A549 (cell line): ENCODE data around the gene ATAD2B. TPM values are rescaled to one million over a fixed set of nuclear protein-coding genes. Genes with fewer than 3 reads are reported as not detected.

Source experiments
- ATAC-seq, 2 experiments: fragments of 200-7000 bp in 1 of 2; fragments of >200 bp in 1 of 2; cut with Nextera tagmentation in 1 of 2; cut with Tn5 transposase in 1 of 2; 3 replicates each; pipeline versions ENCODE4 v1.8.0 to v1.9.1; 2018 to 2020; ENCODE audit warnings: mild to moderate bottlenecking in 1 of 2, moderate library complexity in 1 of 2
- CTCF ChIA-PET: fragments of 300-600 bp; sonication (Branson Sonifier 250); formaldehyde crosslinking; extraction: SDS; loops from one replicate; lab custom pipeline; 2021; ENCODE audit warnings: antibody characterized with exemption, inconsistent platforms; lab: Yijun Ruan, JAX
- POLR2A ChIA-PET: fragments of 350-600 bp; formaldehyde crosslinking; extraction: SDS; loops from one replicate; lab custom pipeline; 2021; ENCODE audit warnings: antibody characterized with exemption, inconsistent platforms; lab: Yijun Ruan, JAX
- DNase-seq, 2 experiments: peaks; one replicate each; pipeline versions ENCODE4 v3.0.0 to v3.0.0-alpha.2; 2011 to 2016; ENCODE audit warnings: low read depth in 1 of 2, low spot score in 1 of 2
- FAIRE-seq: peaks from 2 replicates; lab custom pipeline; 2011; peaks lifted over from hg19 to GRCh38; lab: Jason Lieb, UNC
- H3K27ac ChIP-seq, 2 experiments: fragments of >200 bp; sonication (Bioruptor Twin); formaldehyde crosslinking; 3 replicates each; pipeline ENCODE4 v1.5.1; 2016 to 2017
- H3K4me1 ChIP-seq: fragments of >200 bp; sonication (Bioruptor Twin); formaldehyde crosslinking; 3 replicates; pipeline ENCODE4 v1.6.1; 2016
- H3K4me2 ChIP-seq: fragments of >200 bp; sonication (Bioruptor Twin); formaldehyde crosslinking; 3 replicates; pipeline ENCODE4 v1.6.1; 2016
- H3K4me3 ChIP-seq: fragments of >200 bp; sonication (Bioruptor Twin); formaldehyde crosslinking; 3 replicates; pipeline ENCODE4 v1.5.1; 2016
- H3K9me3 ChIP-seq: fragments of >200 bp; sonication (Bioruptor Twin); formaldehyde crosslinking; 3 replicates; pipeline ENCODE4 v1.6.1; 2016
- CBX2 ChIP-seq: fragments of 200-600 bp; sonication (generic); IDR thresholded peaks from 2 replicates; pipeline ENCODE4 v1.6.1; 2016; ENCODE audit warnings: low read depth, mild to moderate bottlenecking, borderline replicate concordance
- CEBPB ChIP-seq, 2 experiments: fragments of >200 bp in 1 of 2; sonication (Bioruptor Twin) in 1 of 2; formaldehyde crosslinking in 1 of 2; IDR thresholded peaks; 2 replicates each; pipeline ENCODE4 v1.6.1; 2012 to 2016
- CHD2 ChIP-seq: fragments of 150-350 bp; IDR thresholded peaks from 2 replicates; pipeline ENCODE4 v1.6.1; 2014; ENCODE audit warnings: low read length; ENCODE audit not compliant: partially characterized antibody
- EHMT2 ChIP-seq: fragments of 200-600 bp; sonication (generic); IDR thresholded peaks from 2 replicates; pipeline ENCODE4 v1.6.1; 2016; ENCODE audit warnings: antibody characterized with exemption, low read depth, mild to moderate bottlenecking, moderate library complexity
- EP300 ChIP-seq, 2 experiments: fragments of >200 bp; sonication (Bioruptor Twin); formaldehyde crosslinking; IDR thresholded peaks; 2 replicates in 1 of 2; 3 replicates in 1 of 2; pipeline ENCODE4 v1.6.1; 2016 to 2017
- FOSB ChIP-seq: fragments of 250-450 bp; sonication (Bioruptor Pico); IDR thresholded peaks from 2 replicates; pipeline ENCODE4 v1.5.0; 2020; ENCODE audit warnings: mild to moderate bottlenecking, moderate library complexity
- FOSL2 ChIP-seq, 2 experiments: fragments of 450-650 bp in 1 of 2; fragments of >200 bp in 1 of 2; sonication (Bioruptor Twin) in 1 of 2; formaldehyde crosslinking; IDR thresholded peaks; 2 replicates each; pipeline versions ENCODE4 v1.5.0 to v1.6.1; 2016 to 2020; ENCODE audit warnings: mild to moderate bottlenecking in 1 of 2, moderate library complexity in 1 of 2
- FOXS1 ChIP-seq: fragments of 250-450 bp; sonication (Bioruptor Pico); IDR thresholded peaks from 2 replicates; pipeline ENCODE4 v1.5.0; 2020; ENCODE audit warnings: mild to moderate bottlenecking, moderate library complexity
- GATA3 ChIP-seq: IDR thresholded peaks from 2 replicates; pipeline ENCODE4 v1.6.1; 2012; ENCODE audit warnings: borderline replicate concordance
- HOXA7 ChIP-seq: fragments of 250-450 bp; sonication (Bioruptor Pico); IDR thresholded peaks from 2 replicates; pipeline ENCODE4 v1.5.0; 2020; ENCODE audit warnings: mild to moderate bottlenecking, moderate library complexity
- HOXB13 ChIP-seq: fragments of 250-450 bp; sonication (Bioruptor Pico); IDR thresholded peaks from 2 replicates; pipeline ENCODE4 v1.5.0; 2020; ENCODE audit warnings: low read depth, mild to moderate bottlenecking, moderate library complexity
- HOXB5 ChIP-seq: fragments of 250-450 bp; sonication (Bioruptor Pico); IDR thresholded peaks from 2 replicates; pipeline ENCODE4 v1.5.0; 2020; ENCODE audit warnings: mild to moderate bottlenecking, moderate library complexity
- MAFK ChIP-seq: fragments of 450-650 bp; IDR thresholded peaks from 2 replicates; pipeline ENCODE4 v1.6.1; 2014; ENCODE audit not compliant: partially characterized antibody
- MAZ ChIP-seq: fragments of 150-350 bp; IDR thresholded peaks from 2 replicates; pipeline ENCODE4 v1.6.1; 2014; ENCODE audit warnings: antibody characterized with exemption, low read depth, low read length, borderline replicate concordance
- NFE2L2 ChIP-seq: fragments of 150-350 bp; conservative IDR thresholded peaks from 2 replicates; pipeline ENCODE4 v1.6.1; 2014; ENCODE audit warnings: low read length
- NPAS2 ChIP-seq: fragments of 250-450 bp; sonication (Bioruptor Pico); IDR thresholded peaks from 2 replicates; pipeline ENCODE4 v1.8.0; 2022; ENCODE audit warnings: mild to moderate bottlenecking, moderate library complexity, borderline replicate concordance
- POLR2A ChIP-seq: IDR thresholded peaks from 2 replicates; pipeline ENCODE4 v1.6.1; 2012; ENCODE audit warnings: mild to moderate bottlenecking, low read length
- SMC3 ChIP-seq: fragments of >200 bp; sonication (Bioruptor Twin); formaldehyde crosslinking; IDR thresholded peaks from 3 replicates; pipeline ENCODE4 v1.6.1; 2018; ENCODE audit warnings: inconsistent platforms
- ZFP36 ChIP-seq: fragments of 450-650 bp; IDR thresholded peaks from 2 replicates; pipeline ENCODE4 v1.6.1; 2014; ENCODE audit warnings: borderline replicate concordance; ENCODE audit not compliant: partially characterized antibody
- WGBS: methylation state at CpG from one replicate; pipeline ENCODE4 v1.1.6; 2017; ENCODE audit errors: missing lambda C conversion rate; 5-methylcytosine and 5-hydroxymethylcytosine counted together
- polyA plus RNA-seq, 4 experiments: library from polyadenylated mRNA; depleted of rRNA in 3 of 4; stranded (reverse); fragments of >200 nt; fragmentation: RNase III in 1 of 4; extraction: RNeasy Plus Mini Kit Qiagen cat#74134 plus additional on column Dnase treatment in 1 of 4; gene quantifications; 2 replicates in 3 of 4; 3 replicates in 1 of 4; pipeline ENCODE4 v1.2.3, GENCODE V29; 2011 to 2017
- TF ChIP-seq, protein P1 (sequence below): fragments of 450-650 bp; IDR thresholded peaks from 2 replicates; pipeline ENCODE4 v1.6.1; 2014; ENCODE audit warnings: antibody characterized with exemption
- TF ChIP-seq, protein P2 (sequence below): fragments of 200-600 bp; sonication (generic); IDR thresholded peaks from 2 replicates; pipeline ENCODE4 v1.6.1; 2016; ENCODE audit warnings: antibody characterized with exemption, mild to moderate bottlenecking, moderate library complexity
- TF ChIP-seq, protein P3 (sequence below): fragments of >200 bp; sonication (Bioruptor Twin); formaldehyde crosslinking; IDR thresholded peaks from 3 replicates; pipeline ENCODE4 v1.6.1; 2016

ATAD2B gene
- polyA plus RNA-seq, 2 of the 4 experiments (the other 2 are of a cell fraction): 5.4 to 13.1 TPM

DNA sequence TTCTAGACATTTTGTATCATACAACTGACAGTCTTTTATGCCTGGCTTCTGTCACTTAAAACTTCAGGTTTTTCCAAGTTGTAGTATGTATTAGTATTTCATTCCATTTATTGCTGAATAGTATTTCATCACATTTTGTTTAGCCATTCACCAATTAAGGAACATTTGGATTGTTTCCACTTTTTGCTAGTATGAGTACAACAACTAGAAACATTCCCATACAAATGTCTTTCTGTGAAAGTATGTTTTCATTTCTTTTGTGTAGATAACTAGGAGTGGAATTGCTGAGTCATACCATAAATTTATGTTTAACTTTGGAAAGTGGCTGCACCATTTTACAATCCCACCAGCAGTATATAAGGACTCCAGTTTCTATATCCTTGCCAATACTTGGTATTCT, 135.9 kb downstream of the ATAD2B start:
- Histone ChIP-seq H3K27ac (peak overlapping the region; percentile 66 to 80), H3K9me3 (no peaks in the 10 kb centered on the region), H3K4me2 (peak overlapping the region; percentile 56), H3K4me1 (peaks cover 29% of the 10 kb centered on the region), H3K4me3 (no peak overlapping the region)
- POLR2A ChIA-PET: no interaction called here
- FAIRE-seq (peak; percentile 32), DNase-seq (peak in 1 of 2 experiments; percentile 33), ATAC-seq (peak in 1 of 2 experiments; percentile 44; a peak in 2 of 6 replicates)
- CTCF ChIA-PET: no interaction called here
- no peak for TF ChIP-seq ZFP36
- TF ChIP-seq, protein P1, sequence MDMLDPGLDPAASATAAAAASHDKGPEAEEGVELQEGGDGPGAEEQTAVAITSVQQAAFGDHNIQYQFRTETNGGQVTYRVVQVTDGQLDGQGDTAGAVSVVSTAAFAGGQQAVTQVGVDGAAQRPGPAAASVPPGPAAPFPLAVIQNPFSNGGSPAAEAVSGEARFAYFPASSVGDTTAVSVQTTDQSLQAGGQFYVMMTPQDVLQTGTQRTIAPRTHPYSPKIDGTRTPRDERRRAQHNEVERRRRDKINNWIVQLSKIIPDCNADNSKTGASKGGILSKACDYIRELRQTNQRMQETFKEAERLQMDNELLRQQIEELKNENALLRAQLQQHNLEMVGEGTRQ: no peak
- TF ChIP-seq CEBPB (IDR thresholded peaks at IDR 0.05): no peak
- peak; percentile 49; the same call in 1 of the 2 replicates for TF ChIP-seq EHMT2
- peak; percentile 97 for TF ChIP-seq NFE2L2
- 0 out of 2 replicates have a peak, but pooled peaks have one; percentile 32 for TF ChIP-seq NPAS2 (CRISPR knock-in tag)
- TF ChIP-seq, protein P2, sequence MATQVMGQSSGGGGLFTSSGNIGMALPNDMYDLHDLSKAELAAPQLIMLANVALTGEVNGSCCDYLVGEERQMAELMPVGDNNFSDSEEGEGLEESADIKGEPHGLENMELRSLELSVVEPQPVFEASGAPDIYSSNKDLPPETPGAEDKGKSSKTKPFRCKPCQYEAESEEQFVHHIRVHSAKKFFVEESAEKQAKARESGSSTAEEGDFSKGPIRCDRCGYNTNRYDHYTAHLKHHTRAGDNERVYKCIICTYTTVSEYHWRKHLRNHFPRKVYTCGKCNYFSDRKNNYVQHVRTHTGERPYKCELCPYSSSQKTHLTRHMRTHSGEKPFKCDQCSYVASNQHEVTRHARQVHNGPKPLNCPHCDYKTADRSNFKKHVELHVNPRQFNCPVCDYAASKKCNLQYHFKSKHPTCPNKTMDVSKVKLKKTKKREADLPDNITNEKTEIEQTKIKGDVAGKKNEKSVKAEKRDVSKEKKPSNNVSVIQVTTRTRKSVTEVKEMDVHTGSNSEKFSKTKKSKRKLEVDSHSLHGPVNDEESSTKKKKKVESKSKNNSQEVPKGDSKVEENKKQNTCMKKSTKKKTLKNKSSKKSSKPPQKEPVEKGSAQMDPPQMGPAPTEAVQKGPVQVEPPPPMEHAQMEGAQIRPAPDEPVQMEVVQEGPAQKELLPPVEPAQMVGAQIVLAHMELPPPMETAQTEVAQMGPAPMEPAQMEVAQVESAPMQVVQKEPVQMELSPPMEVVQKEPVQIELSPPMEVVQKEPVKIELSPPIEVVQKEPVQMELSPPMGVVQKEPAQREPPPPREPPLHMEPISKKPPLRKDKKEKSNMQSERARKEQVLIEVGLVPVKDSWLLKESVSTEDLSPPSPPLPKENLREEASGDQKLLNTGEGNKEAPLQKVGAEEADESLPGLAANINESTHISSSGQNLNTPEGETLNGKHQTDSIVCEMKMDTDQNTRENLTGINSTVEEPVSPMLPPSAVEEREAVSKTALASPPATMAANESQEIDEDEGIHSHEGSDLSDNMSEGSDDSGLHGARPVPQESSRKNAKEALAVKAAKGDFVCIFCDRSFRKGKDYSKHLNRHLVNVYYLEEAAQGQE: no peak
- peak; percentile 99 for TF ChIP-seq MAFK
- TF ChIP-seq FOSL2 (IDR thresholded peaks at IDR 0.05): no peak
- peak; percentile 45 for TF ChIP-seq FOSL2 (CRISPR knock-in tag; IDR thresholded peaks at IDR 0.05)

DNA sequence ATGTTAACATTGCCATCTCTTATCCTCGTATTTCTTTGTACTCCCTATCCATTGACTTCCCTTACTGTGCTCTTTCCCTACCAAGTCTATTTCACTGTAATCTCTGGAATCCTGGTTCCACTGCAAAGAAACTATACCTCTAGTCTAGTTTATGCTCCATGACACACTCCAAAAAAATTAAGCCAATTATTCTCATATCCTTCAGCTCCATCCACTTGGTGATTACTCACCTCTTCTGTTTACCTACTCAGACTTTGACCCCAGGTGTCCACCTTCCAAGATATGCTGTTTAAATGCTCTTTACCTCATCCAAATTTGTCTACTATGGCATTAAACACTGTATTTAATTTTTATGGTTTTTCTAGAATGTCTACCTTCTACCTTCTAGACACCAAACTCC, 137.9 kb downstream of the ATAD2B start:
- no peaks in the 10 kb centered on the region for H3K9me3 ChIP-seq
- peak; percentile 61 for FAIRE-seq
- H3K27ac ChIP-seq: no peak overlapping the region
- 91% methylated on average over 1 of the region's 1 CpG for WGBS
- TF ChIP-seq MAFK: peak; percentile 33
- TF ChIP-seq EP300 (IDR thresholded peaks at IDR 0.05): no peak
- no peak for TF ChIP-seq NPAS2 (CRISPR knock-in tag)
- ChIA-PET CTCF (interaction anchor here (1.5 kb wide), 1 partner anchor 14 kb away, joined by 4 read pairs; no protein-coding TSS in a partner anchor), POLR2A (no interaction called here)
- DNase-seq: peak in 1 of 2 experiments; percentile 12
- peak in 1 of 2 experiments; percentile 41; a peak in 3 of 6 replicates for ATAC-seq
- no peak overlapping the region for H3K4me3 ChIP-seq
- peaks cover 29% of the 10 kb centered on the region for H3K4me1 ChIP-seq
- H3K4me2 ChIP-seq: peak overlapping the region; percentile 39

DNA sequence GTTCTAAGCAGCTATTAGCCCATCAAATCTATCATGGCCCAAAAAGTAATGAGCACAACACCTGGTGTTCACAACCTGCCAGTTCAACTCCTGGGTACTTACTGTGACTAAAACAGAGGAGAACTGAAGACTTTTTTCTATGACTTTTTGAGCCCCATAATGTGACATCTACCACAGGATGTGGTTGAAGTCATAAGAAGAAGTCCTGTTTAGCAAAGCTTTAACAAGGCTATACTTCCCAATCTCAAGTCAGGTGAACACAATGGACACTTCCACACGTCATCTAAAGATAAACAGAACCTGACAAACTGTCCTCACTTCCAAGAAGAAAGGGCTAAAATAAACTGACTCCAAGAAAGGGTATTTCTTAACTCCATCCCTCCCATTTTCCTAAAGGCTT, 138.8 kb downstream of the ATAD2B start:
- ChIA-PET POLR2A (no interaction called here), CTCF (interaction anchor here (1.0 to 1.5 kb wide), 2 partner anchors 8 to 13 kb away, joined by 3 to 4 read pairs; no protein-coding TSS in a partner anchor)
- Histone ChIP-seq H3K4me2 (no peak overlapping the region), H3K4me3 (no peak overlapping the region), H3K9me3 (no peaks in the 10 kb centered on the region), H3K4me1 (peaks cover 29% of the 10 kb centered on the region), H3K27ac (no peak overlapping the region)
- no peak for FAIRE-seq
- no peak for DNase-seq
- TF ChIP-seq GATA3: no peak
- no peak for TF ChIP-seq NFE2L2
- TF ChIP-seq FOXS1 (CRISPR knock-in tag): no peak
- TF ChIP-seq HOXA7 (CRISPR knock-in tag): no peak
- TF ChIP-seq HOXB13 (CRISPR knock-in tag): no peak
- TF ChIP-seq, protein P3, sequence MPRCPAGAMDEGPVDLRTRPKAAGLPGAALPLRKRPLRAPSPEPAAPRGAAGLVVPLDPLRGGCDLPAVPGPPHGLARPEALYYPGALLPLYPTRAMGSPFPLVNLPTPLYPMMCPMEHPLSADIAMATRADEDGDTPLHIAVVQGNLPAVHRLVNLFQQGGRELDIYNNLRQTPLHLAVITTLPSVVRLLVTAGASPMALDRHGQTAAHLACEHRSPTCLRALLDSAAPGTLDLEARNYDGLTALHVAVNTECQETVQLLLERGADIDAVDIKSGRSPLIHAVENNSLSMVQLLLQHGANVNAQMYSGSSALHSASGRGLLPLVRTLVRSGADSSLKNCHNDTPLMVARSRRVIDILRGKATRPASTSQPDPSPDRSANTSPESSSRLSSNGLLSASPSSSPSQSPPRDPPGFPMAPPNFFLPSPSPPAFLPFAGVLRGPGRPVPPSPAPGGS: no peak
- TF ChIP-seq SMC3: no peak
- TF ChIP-seq HOXB5 (CRISPR knock-in tag): no peak
- no peak for TF ChIP-seq POLR2A
- no peak for TF ChIP-seq CHD2
- TF ChIP-seq EHMT2: no peak
- TF ChIP-seq MAZ: no peak
- TF ChIP-seq FOSB (CRISPR knock-in tag): no peak
- TF ChIP-seq CBX2: no peak
- 77% methylated on average over 1 of the region's 1 CpG for WGBS
- no peak for ATAC-seq
